DOHH2 (cell line): ENCODE measurements around the gene ITPR3.

Experiments
- CTCF ChIP-seq: fragments of 200-600 bp; sonication (generic); IDR thresholded peaks from one replicate; pipeline ENCODE4 v1.5.1; 2014; ENCODE audit warnings: antibody characterized with exemption, mild to moderate bottlenecking, low read depth, low read length; ENCODE audit not compliant: poor library complexity, severe bottlenecking
- EZH2phosphoT487 ChIP-seq: fragments of 200-600 bp; sonication (generic); IDR thresholded peaks from 2 replicates; pipeline ENCODE4 v1.6.1; 2017; ENCODE audit warnings: borderline replicate concordance, mild to moderate bottlenecking, antibody characterized with exemption, low read length, moderate library complexity, mixed read lengths

- TF ChIP-seq CTCF (no peak), EZH2phosphoT487 (no peak)
Measured at GRCh38 chr6:33663727-33664449, 42.8 kb downstream of the ITPR3 start.
